Loucy (cell line): Measurements from ENCODE around the gene SCD5.

ENCODE experiments used
- H2AFZ ChIP-seq: fragments of 200-600 bp; sonication (generic); 2 replicates; pipeline ENCODE4 v1.6.0; 2016; ENCODE audit warnings: antibody characterized with exemption, mild to moderate bottlenecking, low read length, moderate library complexity
- H3F3A ChIP-seq: fragments of 200-600 bp; 2 replicates; pipeline ENCODE4 v1.6.0; 2016; ENCODE audit warnings: antibody characterized with exemption, low read depth, mild to moderate bottlenecking
- H3K27me3 ChIP-seq: fragments of 200-600 bp; sonication (generic); 2 replicates; pipeline ENCODE4 v1.6.1; 2014; ENCODE audit warnings: low read length, mild to moderate bottlenecking; ENCODE audit not compliant: insufficient read depth, poor library complexity, severe bottlenecking
- H3K36me3 ChIP-seq: fragments of 200-600 bp; sonication (generic); 2 replicates; pipeline ENCODE4 v1.6.1; 2016; ENCODE audit warnings: low read length; ENCODE audit not compliant: insufficient read depth
- H3K4me1 ChIP-seq: fragments of 200-600 bp; sonication (generic); 2 replicates; pipeline ENCODE4 v1.5.1; 2014; ENCODE audit warnings: low read length, mild to moderate bottlenecking; ENCODE audit not compliant: insufficient read depth, poor library complexity, severe bottlenecking
- H3K4me2 ChIP-seq: fragments of 200-600 bp; sonication (generic); 2 replicates; pipeline ENCODE4 v1.6.0; 2014; ENCODE audit warnings: antibody characterized with exemption, low read length, low read depth, mild to moderate bottlenecking; ENCODE audit not compliant: poor library complexity, severe bottlenecking
- H3K4me3 ChIP-seq: fragments of 200-600 bp; sonication (generic); 2 replicates; pipeline ENCODE4 v1.5.1; 2014; ENCODE audit warnings: low read length, mild to moderate bottlenecking, mixed read lengths; ENCODE audit not compliant: poor library complexity, severe bottlenecking
- H3K79me2 ChIP-seq: fragments of 200-600 bp; sonication (generic); 2 replicates; pipeline ENCODE4 v1.6.1; 2014; ENCODE audit warnings: low read length; ENCODE audit not compliant: insufficient read depth
- H3K9ac ChIP-seq: fragments of 200-600 bp; sonication (generic); 2 replicates; pipeline ENCODE4 v1.6.0; 2014; ENCODE audit warnings: mild to moderate bottlenecking, low read depth, low read length, moderate library complexity; ENCODE audit not compliant: poor library complexity, severe bottlenecking
- H3K9me2 ChIP-seq: fragments of 200-600 bp; sonication (generic); replicated peaks from 2 replicates; pipeline ENCODE4 v1.6.1; 2016; ENCODE audit warnings: low read depth, low read length, mixed read lengths
- H3K9me3 ChIP-seq: fragments of 200-600 bp; sonication (generic); 2 replicates; pipeline ENCODE4 v1.6.1; 2014; ENCODE audit warnings: mild to moderate bottlenecking, antibody characterized with exemption, low read length, low read depth; ENCODE audit not compliant: insufficient read depth
- H4K20me1 ChIP-seq: fragments of 200-600 bp; sonication (generic); 2 replicates; pipeline ENCODE4 v1.6.0; 2014; ENCODE audit warnings: antibody characterized with exemption, low read length, mild to moderate bottlenecking; ENCODE audit not compliant: insufficient read depth, poor library complexity, severe bottlenecking
- CTCF ChIP-seq: fragments of 200-600 bp; sonication (generic); conservative IDR thresholded peaks from 2 replicates; pipeline ENCODE4 v1.5.1; 2014; ENCODE audit warnings: mild to moderate bottlenecking, antibody characterized with exemption, low read length
- EZH2phosphoT487 ChIP-seq: fragments of 200-600 bp; IDR thresholded peaks from 2 replicates; pipeline ENCODE4 v1.6.1; 2018; ENCODE audit warnings: antibody characterized with exemption, mild to moderate bottlenecking, moderate library complexity, borderline replicate concordance

The SCD5 gene

GRCh38 chr4:82694046-82694445, 104.5 kb downstream of the SCD5 start:
- TF ChIP-seq EZH2phosphoT487 (no peak), CTCF (no peak)
- Histone ChIP-seq H3K4me2 (no peak overlapping the region), H4K20me1 (no peaks in the 10 kb centered on the region), H3K9ac (no peak overlapping the region), H3K9me2 (no peaks in the 10 kb centered on the region), H3K27me3 (no peaks in the 10 kb centered on the region), H3K36me3 (peaks cover 10% of the 10 kb centered on the region; the same call in 1 of the 2 replicates), H2AFZ (no peak overlapping the region), H3K79me2 (no peaks in the 10 kb centered on the region), H3K4me1 (no peaks in the 10 kb centered on the region), H3F3A (no peaks in the 10 kb centered on the region), H3K4me3 (no peak overlapping the region), H3K9me3 (no peaks in the 10 kb centered on the region)

GRCh38 chr4:82692101-82692780, 106.4 kb downstream of the SCD5 start:
- Histone ChIP-seq H4K20me1 (no peaks in the 10 kb centered on the region), H3K9me3 (no peaks in the 10 kb centered on the region), H3K79me2 (no peaks in the 10 kb centered on the region), H3K4me1 (no peaks in the 10 kb centered on the region), H3K27me3 (no peaks in the 10 kb centered on the region), H2AFZ (no peak overlapping the region), H3K36me3 (peaks cover 4% of the 10 kb centered on the region; the same call in 1 of the 2 replicates), H3F3A (no peaks in the 10 kb centered on the region), H3K4me3 (no peak overlapping the region), H3K9ac (no peak overlapping the region), H3K9me2 (no peaks in the 10 kb centered on the region), H3K4me2 (no peak overlapping the region)
- TF ChIP-seq CTCF: no peak
- no peak for TF ChIP-seq EZH2phosphoT487

- no peaks in the 10 kb centered on the region for H3K9me2 ChIP-seq
- no peaks in the 10 kb centered on the region for H4K20me1 ChIP-seq
- peaks cover 3% of the 10 kb centered on the region; the same call in 1 of the 2 replicates for H3K36me3 ChIP-seq
- no peaks in the 10 kb centered on the region for H3K79me2 ChIP-seq
- no peak overlapping the region for H2AFZ ChIP-seq
- H3F3A ChIP-seq: no peaks in the 10 kb centered on the region
- no peaks in the 10 kb centered on the region for H3K4me1 ChIP-seq
- H3K4me2 ChIP-seq: no peak overlapping the region
- H3K9ac ChIP-seq: no peak overlapping the region
- TF ChIP-seq CTCF (no peak), EZH2phosphoT487 (no peak)
- H3K9me3 ChIP-seq: no peaks in the 10 kb centered on the region
- H3K4me3 ChIP-seq: no peak overlapping the region
- no peaks in the 10 kb centered on the region for H3K27me3 ChIP-seq
These were observed 107.2 kb downstream of the SCD5 start for GRCh38 chr4:82691431-82691830.
